IPS-18c (cell line): ENCODE measurements around the gene PALLD.

Experiments used
- H3K4me3 ChIP-seq: 2 replicates; pipeline ENCODE4 v1.7.0; 2013; ENCODE audit warnings: low read depth, mild to moderate bottlenecking, low read length, moderate library complexity; ENCODE audit not compliant: insufficient read depth
- H3K9me3 ChIP-seq: one replicate; pipeline ENCODE4 v1.6.1; 2013; ENCODE audit warnings: mild to moderate bottlenecking, low read length, moderate library complexity; ENCODE audit not compliant: control insufficient read depth, insufficient read depth

Gene PALLD

DNA sequence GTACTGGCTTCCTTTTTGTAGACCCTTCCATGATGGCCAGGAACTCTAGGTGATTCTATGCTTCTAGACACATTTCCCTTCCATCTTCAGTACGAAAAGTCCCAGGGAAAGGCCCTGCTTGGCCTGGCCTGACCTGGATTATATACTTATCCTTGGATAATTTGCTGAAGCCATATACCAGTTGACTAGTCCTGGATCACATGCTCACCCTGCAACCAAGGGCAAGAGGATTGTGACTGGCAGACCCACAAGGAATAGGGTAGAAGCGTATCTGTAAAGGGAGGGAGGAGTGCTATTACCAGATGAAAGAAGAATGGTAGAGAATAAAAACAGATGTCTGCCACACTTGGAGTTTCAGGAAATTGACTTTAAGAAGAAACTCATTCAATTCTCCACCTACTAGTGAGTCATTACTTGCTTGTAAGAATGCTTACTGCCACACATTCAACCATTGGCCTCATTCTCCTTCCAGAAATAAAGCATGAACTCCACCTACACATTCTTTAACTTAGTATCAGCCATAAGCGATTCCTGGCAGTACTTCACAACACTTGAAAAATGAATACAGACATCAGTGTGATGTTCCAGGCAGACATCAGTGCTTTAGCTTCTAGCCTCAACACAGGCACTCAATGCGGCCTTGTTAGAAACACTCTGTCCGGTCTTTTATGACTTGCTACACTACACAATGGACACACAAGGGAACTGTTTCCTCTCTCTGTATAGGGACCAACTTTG is 371.4 kb downstream of the PALLD start:
- Histone ChIP-seq H3K9me3 (no peaks in the 10 kb centered on the region), H3K4me3 (no peak overlapping the region)

DNA sequence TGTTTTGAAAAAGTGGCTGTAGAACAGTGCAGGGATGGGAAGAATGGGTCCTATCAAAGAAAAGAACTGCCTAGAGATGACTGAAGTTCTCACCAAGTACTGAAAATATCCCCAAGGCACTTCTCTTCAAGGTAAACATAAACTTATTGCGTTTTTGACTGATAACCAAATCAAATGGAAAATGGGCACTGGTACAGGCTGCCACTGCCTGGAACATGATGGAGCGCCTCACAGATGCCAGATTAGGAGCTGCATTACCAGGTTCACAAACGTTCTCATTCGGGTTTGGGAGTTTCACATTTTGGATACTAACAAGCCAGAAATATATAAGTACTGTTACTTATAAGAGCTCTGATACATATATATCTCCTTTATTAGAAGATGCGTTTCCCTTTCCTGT is 371.9 kb downstream of the PALLD start:
- no peak overlapping the region for H3K4me3 ChIP-seq
- no peaks in the 10 kb centered on the region for H3K9me3 ChIP-seq

DNA sequence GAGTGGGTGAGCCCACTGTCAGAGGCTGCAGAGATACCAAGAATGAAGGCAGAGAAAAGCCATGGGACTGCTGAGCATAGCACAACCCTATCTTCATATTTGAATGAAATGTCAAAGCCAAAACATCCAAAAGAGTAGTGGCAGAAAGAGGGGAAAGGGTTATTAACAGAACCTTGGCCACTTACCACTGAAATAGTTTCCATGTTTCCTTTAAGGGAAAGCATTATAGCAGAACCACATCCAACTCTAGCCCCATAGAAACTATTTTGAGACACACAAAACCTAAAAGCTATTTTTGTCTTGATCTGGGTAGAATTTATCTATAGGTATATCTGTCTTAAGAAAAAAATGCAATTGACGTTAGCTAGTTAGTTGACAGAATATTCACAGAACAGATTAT is 373.2 kb downstream of the PALLD start:
- no peak overlapping the region for H3K4me3 ChIP-seq
- H3K9me3 ChIP-seq = no peaks in the 10 kb centered on the region

DNA sequence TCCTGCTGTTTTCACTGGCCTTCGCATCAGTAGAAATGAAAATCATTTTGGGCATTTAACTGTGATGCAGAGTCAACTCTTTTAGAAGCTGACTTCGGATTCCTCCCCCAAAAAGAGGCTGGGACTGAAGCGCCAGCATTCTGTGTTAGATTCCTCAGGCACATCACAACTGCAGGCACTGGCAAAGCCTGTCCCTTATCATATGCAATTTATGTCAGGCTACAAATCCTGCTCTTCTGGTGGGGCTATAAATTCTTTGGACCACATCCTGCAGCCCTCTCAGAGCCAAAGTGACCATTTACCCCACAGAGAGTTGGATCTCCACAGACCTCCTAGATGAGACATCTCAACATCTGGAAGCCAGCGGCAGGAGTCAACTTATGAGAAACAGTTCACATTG is 374.8 kb downstream of the PALLD start:
- Histone ChIP-seq H3K9me3 (no peaks in the 10 kb centered on the region), H3K4me3 (no peak overlapping the region)

DNA sequence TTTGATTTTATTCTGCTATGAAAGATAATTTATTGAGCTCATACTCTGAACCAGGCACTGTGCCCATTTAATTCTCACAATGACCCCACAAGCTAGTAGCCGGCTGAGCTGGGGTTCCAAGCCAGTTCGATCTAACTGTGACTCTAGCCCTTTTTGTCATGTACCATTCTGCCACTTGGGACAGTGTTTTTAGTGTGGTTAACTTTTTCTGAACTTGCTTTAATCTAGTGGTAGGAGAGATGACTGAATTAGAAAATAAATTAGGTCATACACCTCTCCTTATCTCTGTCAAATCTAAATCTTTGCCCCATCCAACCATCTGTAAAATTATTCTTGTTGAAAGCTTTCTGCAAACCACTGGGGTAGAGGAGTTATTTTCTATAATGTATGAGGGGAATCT is 377.2 kb downstream of the PALLD start:
- Histone ChIP-seq H3K9me3 (peaks cover 2% of the 10 kb centered on the region), H3K4me3 (no peak overlapping the region)

DNA sequence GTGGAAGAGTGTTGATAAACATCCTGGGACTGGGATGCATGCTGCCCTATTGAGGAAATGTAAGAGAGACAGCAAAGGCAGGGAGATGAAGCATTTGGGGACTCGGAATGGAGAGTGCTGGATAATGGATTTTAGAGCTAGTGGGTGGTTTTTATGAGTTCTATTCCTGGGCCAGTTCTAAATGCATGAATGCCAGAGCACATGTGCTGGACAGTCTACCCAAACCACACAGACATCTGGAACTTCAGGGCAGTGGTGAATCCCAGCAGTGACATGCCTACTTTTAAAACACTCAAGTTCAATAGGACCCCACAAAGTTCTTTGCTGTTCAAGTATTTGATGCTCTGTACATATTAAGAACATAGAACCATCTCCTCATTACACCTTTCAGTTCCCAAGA is 379.3 kb downstream of the PALLD start:
- Histone ChIP-seq H3K4me3 (no peak overlapping the region), H3K9me3 (peaks cover 2% of the 10 kb centered on the region)

DNA sequence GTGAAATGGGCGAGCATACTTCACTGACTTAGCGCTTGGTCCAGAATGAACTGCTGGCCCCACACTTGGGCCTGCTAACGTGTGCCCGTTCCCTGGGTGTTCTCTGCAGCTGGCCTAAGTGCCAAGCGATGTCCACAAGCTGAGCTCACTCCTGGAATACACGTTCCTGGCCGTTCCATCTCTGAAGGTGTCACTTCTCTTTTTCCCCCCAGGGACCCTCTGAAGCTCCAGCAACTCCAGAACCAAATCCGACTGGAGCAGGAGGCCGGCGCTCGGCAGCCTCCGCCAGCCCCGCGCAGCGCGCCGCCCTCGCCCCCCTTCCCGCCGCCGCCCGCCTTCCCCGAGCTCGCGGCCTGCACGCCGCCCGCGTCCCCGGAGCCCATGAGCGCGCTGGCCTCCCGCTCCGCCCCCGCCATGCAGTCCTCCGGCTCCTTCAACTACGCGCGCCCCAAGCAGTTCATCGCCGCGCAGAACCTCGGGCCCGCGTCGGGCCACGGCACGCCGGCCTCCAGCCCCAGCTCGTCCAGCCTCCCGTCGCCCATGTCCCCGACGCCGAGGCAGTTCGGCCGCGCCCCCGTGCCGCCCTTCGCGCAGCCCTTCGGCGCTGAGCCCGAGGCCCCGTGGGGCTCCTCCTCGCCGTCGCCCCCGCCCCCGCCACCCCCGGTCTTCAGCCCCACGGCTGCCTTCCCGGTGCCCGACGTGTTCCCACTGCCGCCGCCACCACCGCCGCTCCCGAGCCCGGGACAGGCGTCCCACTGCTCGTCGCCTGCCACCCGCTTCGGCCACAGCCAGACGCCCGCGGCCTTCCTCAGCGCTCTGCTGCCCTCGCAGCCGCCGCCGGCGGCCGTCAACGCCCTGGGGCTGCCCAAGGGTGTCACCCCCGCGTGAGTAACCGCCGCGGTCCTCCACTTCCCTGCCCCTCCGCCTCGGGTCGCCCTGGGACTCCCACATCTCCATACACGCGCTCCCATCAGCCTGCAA is 380.9 kb downstream of the PALLD start:
- peaks cover 2% of the 10 kb centered on the region for H3K9me3 ChIP-seq
- H3K4me3 ChIP-seq = peak overlapping the region; percentile 5; the same call in 1 of the 2 replicates

DNA sequence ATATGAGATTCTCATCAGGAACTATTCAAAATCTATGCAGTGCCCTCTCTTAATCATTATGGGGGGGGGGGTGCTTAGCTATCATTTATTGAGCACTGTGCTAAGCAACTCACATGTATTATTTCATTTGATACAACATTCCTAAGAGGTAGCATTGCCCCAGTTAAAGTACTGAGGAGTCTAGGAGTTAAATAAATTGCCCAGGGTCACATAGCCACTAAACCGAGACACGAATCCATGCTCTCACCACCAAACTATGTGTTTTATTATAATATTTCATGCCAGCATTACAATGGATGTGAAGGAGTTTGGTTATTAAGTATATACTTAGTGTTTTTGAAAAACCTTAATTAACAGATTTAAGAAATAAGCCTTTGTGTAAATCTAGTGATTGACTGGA is 381.8 kb downstream of the PALLD start:
- no peak overlapping the region for H3K4me3 ChIP-seq
- H3K9me3 ChIP-seq = peaks cover 2% of the 10 kb centered on the region

DNA sequence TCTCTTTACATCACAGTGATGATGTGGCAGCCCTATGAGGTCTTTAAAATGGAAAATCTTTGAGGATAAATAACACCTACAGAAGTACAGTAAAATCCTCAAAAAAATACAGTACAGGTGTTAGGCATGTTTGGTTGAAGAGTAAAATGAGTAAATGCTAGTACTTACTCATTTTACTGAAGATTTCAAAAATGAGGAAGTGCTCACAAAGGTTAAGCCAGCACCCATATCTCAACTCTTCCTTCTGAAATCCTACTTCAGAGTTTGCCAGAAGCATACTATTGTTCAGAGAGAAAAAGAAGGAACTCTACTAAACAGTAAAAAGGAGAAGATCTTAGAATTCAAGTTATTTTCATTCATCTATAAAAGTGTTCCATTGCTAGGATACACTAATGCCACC is 382.3 kb downstream of the PALLD start:
- Histone ChIP-seq H3K9me3 (peaks cover 2% of the 10 kb centered on the region), H3K4me3 (no peak overlapping the region)

DNA sequence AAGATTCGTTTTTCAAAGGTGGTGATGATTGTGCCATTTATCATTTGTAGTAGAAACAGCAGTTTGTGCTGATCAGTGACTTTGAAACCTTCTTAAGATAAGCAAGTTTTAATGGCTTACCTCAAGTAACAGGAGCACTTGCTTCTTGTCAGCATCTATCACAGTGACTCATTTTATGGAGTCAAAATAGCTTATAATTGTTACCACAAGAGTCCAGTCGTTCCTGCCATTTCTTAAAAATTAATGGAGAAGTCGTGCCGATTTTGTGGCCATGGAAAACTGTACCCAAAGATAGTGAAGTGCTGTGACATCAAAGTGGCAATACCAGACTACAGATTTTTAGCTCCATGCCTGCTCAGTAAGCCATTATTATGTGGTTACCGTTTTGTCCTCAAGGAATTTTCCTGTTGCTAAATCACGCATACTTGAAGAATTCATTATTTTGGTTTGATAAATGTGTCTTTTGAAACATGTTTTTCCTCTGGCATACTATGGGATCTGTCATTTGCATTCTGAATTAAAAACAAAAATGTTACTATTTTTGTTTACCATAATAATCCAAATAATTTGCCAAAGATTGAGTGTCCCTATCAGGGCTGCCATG is 383.3 kb downstream of the PALLD start:
- Histone ChIP-seq H3K9me3 (peaks cover 2% of the 10 kb centered on the region), H3K4me3 (no peak overlapping the region)

DNA sequence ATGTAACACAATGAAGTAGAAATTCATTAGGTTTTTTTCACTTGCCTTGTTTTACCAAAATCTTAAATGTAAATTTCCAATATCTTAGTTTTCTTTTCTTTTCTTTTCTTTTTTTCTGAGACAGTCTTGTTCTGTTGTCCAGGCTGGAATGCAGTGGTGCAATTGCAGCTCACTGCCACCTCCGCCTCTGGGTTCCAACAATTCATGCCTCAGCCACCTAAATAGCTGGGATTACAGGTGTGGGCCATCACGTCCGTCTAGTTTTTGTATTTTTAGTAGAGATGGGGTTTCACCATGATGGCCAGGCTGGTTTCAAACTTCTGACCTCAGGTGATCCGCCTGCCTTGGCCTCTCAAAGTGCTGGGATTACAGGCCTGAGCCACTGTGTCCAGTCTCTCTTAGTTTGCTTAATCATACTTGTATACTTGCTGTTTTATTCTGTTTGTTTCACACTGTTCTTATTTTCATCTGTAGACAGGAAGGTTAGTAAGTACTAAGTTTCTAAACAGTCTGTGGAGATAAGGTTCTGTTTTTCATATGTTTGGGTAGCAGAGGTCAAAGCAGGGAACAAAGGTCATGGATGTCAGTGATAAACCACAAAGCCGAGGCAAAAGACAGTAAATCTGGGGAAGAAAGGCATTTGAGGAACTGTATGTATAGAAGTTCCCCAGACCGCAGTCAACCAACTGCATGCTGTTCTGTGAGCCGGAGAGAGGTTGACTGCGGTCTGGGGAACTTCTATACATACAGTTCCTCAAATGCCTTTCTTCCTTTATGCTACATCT is 384.2 kb downstream of the PALLD start:
- H3K9me3 ChIP-seq = peaks cover 2% of the 10 kb centered on the region

DNA sequence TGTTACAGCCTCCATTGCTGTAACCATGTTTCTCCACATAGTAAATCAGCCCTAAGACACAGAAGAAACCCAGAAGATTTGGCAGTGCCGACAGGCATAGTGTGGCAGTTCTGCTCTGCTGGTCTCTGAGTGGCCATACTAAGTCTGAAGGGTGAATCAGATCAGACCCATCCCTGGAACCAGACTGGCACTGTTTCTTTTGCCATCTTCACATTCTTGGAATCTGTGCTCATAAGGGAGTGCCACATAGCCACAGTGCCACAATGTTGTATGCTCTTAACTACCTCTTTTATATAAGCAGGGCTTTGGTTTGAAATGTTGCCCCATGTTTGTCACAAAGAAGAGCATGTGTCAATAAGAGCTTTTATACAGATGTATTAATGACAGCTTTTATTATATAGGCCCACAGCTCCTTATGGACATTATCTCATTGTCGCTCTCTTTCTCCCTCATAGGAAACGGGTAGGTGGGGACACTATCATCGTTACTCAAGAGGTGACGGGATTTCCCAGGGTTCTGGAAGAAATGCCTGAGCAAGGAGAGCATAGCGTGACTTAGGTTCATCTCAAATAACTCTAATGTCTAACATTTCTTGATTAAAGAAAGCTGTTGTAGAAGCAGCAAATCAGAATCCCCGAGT is 385.0 kb downstream of the PALLD start:
- no peak overlapping the region for H3K4me3 ChIP-seq

More for the DNA sequence above, 384.2 kb downstream of the PALLD start:
- no peak overlapping the region for H3K4me3 ChIP-seq

DNA sequence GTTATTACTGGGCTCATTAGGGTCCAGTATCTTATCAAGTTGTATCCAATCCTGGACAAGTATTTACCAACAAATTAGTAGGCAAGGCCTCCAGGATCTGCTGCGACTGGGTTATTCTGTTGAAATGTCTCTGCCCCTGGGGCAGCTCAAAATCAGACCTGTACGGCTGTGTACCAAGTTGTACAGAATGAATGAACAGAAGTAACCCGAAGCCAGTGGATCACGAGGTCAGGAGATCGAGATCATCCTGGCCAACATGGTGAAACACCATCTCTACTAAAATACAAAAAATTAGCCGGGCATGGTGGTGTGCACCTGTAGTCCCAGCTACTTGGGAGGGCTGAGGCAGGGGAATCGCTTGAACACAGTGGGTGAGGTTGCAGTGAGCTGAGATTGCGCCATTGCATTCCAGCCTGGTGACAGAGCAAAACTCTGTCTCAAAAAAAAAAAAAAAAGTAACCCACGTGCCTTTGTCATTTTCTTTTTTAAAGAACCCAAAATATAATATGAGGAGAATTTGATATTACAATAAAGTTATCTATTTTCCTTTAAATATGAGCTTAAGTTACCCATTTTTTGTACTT is 385.9 kb downstream of the PALLD start:
- Histone ChIP-seq H3K4me3 (no peak overlapping the region), H3K9me3 (no peaks in the 10 kb centered on the region)

More for the DNA sequence above, 385.0 kb downstream of the PALLD start:
- H3K9me3 ChIP-seq = peaks cover 2% of the 10 kb centered on the region

DNA sequence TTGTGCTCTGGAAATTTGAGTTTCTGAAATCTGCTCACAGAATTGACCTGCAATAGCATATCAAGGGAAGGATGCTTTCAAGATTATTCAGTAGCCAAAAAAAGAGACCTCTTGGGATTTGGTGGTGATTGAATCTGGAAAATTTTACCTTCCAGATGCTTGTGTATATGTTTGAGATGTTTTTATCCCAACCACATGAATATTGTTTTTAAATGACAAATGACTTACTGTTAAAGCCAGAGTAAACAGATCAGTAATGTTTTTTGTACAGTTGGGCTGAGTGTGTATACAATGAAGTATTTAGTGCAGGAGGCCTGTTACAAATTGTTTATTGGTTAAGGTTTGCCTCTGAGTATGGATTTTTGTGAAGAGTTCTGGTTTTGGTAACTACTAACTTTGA is 386.7 kb downstream of the PALLD start:
- H3K4me3 ChIP-seq = no peak overlapping the region

DNA sequence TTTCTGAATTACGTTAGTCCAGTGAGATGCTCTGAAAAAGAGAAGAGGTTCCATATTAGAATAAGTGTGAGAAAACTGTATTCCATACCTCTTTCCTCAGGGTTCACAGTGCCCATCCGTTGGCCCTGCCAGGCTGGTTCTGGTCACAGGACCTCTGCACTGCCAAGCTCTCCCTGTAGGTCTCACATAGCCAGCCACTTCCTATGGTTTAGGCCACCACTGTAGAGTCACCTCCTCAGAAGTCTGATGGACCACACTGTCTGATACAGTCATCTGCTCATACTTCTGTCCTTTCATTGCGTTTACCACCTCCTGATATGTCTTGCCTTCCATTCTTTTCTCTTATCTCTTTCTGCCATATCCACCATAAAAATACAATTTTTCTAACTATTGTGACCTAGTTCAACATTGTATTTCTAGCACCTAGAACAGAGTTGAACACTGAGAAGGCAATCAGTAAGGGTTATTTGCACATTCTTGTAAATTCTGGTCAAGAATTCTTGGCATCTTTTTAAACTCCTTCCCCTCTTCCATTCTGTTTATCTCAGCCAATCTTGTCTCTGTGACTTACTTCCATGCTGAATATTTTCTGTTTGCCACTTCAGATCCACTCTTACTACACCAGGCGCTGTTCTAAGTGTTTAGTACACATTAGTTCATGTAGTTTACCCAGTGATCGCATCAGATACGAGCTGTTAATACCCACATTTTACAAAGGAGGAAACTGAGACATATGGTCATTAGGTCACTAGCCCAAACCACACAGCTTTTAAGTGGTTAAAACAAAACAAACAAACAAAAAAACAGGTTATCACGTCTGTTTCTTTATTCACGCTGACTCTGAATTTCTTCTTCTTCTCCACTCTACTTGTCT is 387.6 kb downstream of the PALLD start:
- no peak overlapping the region for H3K4me3 ChIP-seq
- H3K9me3 ChIP-seq = no peaks in the 10 kb centered on the region

More for the DNA sequence above, 386.7 kb downstream of the PALLD start:
- H3K9me3 ChIP-seq = no peaks in the 10 kb centered on the region
